Naive B cell (primary cell): ENCODE data around the gene PTGES2. TPM values are rescaled to one million over a fixed set of nuclear protein-coding genes. Genes with fewer than 3 reads are reported as not detected.
"Not testable (repeated sequence)": the region's sequence is repeated elsewhere in the genome, so short reads cannot be mapped to it uniquely, and the experiment has no call there.

Experiments
- ATAC-seq, 2 donors: fragments of 150-1000 bp; cut with Tn5 transposase; 2 replicates each; pipeline ENCODE4 v1.10.0; 2021; ENCODE audit warnings: low read depth in 2 of 2, mild to moderate bottlenecking in 2 of 2, moderate library complexity in 2 of 2
- DNase-seq: peaks from one replicate; pipeline ENCODE4 v3.0.0; 2022
- H3K27ac Mint-ChIP-seq, 6 donors: one replicate each; pipeline ENCODE4 v1.8.0; 2020 to 2022; ENCODE audit warnings: mild to moderate bottlenecking in 6 of 6, mixed read lengths in 6 of 6, moderate library complexity in 5 of 6, inconsistent platforms in 2 of 6
- H3K27me3 Mint-ChIP-seq, 3 donors: one replicate each; pipeline ENCODE4 v1.8.0; 2021 to 2022; ENCODE audit warnings: mixed read lengths in 3 of 3, mild to moderate bottlenecking in 1 of 3
- H3K36me3 Mint-ChIP-seq, 2 donors: one replicate each; pipeline ENCODE4 v1.8.0; 2020 to 2022; ENCODE audit warnings: mixed read lengths in 2 of 2, inconsistent platforms in 1 of 2, mild to moderate bottlenecking in 1 of 2
- H3K4me1 Mint-ChIP-seq, 3 donors: one replicate each; pipeline ENCODE4 v1.8.0; 2020 to 2022; ENCODE audit warnings: mixed read lengths in 3 of 3, inconsistent platforms in 1 of 3, mild to moderate bottlenecking in 1 of 3, moderate library complexity in 1 of 3
- H3K4me3 Mint-ChIP-seq, 8 donors: one replicate each; pipeline ENCODE4 v1.8.0; 2020 to 2022; ENCODE audit warnings: mild to moderate bottlenecking in 8 of 8, mixed read lengths in 8 of 8, moderate library complexity in 8 of 8, inconsistent platforms in 2 of 8
- H3K9me3 Mint-ChIP-seq, 7 donors: one replicate each; pipeline ENCODE4 v1.8.0; 2020 to 2022; ENCODE audit warnings: mixed read lengths in 7 of 7, mild to moderate bottlenecking in 5 of 7, inconsistent platforms in 2 of 7, moderate library complexity in 1 of 7
- polyA plus RNA-seq, 6 donors: library from polyadenylated mRNA; unstranded; fragments of 300-500 nt; fragmentation: Illumina TruSeq; gene quantifications; one replicate each; pipeline ENCODE4 v1.2.3, GENCODE V29; 2021; ENCODE audit warnings: low read depth in 6 of 6

Gene PTGES2
- polyA plus RNA-seq, 6 donors from 2014 or later, result 31.1 to 63.8 (median 40.8) TPM

DNA sequence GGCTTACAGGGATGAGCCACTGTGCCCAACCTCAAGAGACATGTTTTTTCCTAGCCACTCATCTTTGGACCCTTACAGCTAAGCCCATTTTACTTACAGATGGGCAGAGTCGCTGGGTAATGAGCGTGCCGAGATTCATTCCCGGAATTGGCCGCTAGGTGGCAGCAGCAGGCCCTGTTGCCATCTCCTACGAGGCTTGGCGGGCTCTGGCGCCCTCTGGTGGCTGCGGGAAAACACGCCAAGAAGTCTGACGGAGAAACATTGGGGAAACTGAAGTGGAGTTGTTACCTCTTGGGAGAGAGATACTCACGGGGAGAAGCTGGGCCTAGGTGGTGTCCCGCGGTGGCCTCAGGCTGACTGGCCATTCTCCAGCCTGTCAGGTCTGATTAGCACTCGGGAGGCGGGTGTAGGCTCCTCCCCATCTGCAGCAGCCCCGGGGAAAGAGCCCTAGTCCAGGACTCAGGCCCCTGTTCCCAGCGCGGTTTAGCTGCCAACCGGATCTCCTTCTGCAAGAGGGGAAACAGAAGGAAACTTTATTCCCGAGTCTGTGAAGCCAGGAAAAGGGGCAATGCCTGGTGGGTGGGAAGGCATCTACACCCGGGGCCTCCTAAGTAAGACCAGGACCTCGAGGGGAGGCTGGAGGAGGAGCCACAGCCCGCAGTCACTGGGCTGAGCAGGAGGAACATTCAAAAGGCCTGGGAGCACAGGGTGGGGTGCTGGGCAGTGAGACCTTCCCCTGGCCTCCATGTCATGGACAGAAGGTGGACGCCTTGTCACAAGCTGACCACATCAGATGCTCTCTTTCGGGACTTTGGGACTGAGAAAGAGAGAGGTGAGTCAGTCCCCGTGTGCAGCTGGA lies 9.7 kb downstream of the PTGES2 start:
- peak overlapping the region; percentile 38 to 95 (median 74) for H3K27ac Mint-ChIP-seq
- no peaks in the 10 kb centered on the region for H3K9me3 Mint-ChIP-seq
- no peaks in the 10 kb centered on the region for H3K27me3 Mint-ChIP-seq
- peaks cover 0 to 6% of the 10 kb centered on the region in 2 donors for H3K36me3 Mint-ChIP-seq
- H3K4me1 Mint-ChIP-seq, result peaks cover 16 to 48% (median 37%) of the 10 kb centered on the region in 3 donors
- peak overlapping the region in 3 of 8 donors; percentile 50 to 60 (median 58) for H3K4me3 Mint-ChIP-seq
- peak; percentile 29 to 54 for ATAC-seq
- DNase-seq, result peak; percentile 91

DNA sequence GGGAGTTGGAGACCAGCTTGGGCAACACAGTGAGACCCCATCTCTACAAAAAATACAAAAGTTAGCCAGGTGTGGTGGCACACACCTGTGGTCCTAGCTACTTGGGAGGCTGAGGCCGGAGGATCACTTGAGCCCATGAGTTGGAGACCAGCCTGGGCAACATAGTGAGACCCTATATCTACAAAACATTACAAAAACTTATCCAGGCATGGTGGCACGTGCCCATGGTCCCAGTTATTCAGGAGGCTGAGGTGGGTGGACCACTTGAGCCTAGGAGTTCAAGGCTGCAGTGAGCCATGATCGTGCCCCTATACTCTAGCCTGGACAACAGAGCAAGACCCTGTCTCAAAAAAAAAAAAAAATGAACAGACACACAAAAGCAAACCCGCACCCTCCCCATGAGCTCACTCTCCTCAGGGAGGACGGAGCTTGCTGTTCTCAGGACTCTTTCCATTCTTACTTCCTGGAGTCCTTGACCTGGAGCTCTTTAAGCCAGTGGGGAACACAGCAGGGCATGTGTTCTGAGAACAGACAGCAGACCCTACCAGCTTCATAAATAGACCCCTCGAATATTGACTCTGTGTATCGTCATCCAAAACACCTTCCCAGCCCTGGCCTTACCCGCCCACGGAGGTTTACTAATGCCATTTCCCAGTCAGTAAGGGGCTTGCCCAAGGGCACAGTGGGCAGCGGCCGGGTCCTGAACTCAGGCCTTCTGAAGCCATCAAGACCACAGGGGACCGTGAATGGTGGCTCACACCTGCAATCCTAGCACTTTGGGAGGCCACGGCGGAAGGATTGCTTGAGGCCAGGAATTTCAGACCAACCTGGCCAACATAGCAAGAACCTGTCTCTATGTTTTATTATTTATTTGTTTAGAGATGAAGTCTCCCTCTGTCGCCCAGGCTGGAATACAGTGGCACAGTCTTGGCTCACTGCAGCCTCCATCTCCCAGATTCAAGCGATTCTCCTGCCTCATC lies 11.1 kb downstream of the PTGES2 start:
- Mint-ChIP-seq H3K27ac (peak overlapping the region; percentile 90 to 100 (median 95)), H3K4me3 (peak overlapping the region; percentile 30 to 85 (median 78)), H3K9me3 (no peaks in the 10 kb centered on the region), H3K4me1 (peaks cover 16 to 48% (median 37%) of the 10 kb centered on the region in 3 donors), H3K27me3 (no peaks in the 10 kb centered on the region), H3K36me3 (peaks cover 0 to 6% of the 10 kb centered on the region in 2 donors)
- no peak for DNase-seq
- no peak for ATAC-seq

- DNase-seq (peak; percentile 83), ATAC-seq (peak; percentile 96 to 98)
- peaks cover 0 to 6% of the 10 kb centered on the region in 2 donors for H3K36me3 Mint-ChIP-seq
- H3K27ac Mint-ChIP-seq, result peak overlapping the region; percentile 90 to 100 (median 95)
- H3K4me1 Mint-ChIP-seq, result peaks cover 16 to 51% (median 37%) of the 10 kb centered on the region in 3 donors
- no peaks in the 10 kb centered on the region for H3K9me3 Mint-ChIP-seq
- H3K27me3 Mint-ChIP-seq, result no peaks in the 10 kb centered on the region
- H3K4me3 Mint-ChIP-seq, result peak overlapping the region; percentile 30 to 85 (median 78)
Observed at GRCh38 chr9:128115187-128116103, 12.1 kb downstream of the PTGES2 start.

GRCh38 chr9:128114326-128115186 lies 13.0 kb downstream of the PTGES2 start:
- DNase-seq, result no peak
- peaks cover 16 to 56% (median 41%) of the 10 kb centered on the region in 3 donors for H3K4me1 Mint-ChIP-seq
- H3K27ac Mint-ChIP-seq, result peak overlapping the region in 4 of 6 donors; percentile 77 to 96 (median 90)
- ATAC-seq, result no peak
- peaks cover 4 to 6% of the 10 kb centered on the region in 2 donors for H3K36me3 Mint-ChIP-seq
- no peaks in the 10 kb centered on the region for H3K27me3 Mint-ChIP-seq
- H3K9me3 Mint-ChIP-seq, result no peaks in the 10 kb centered on the region
- H3K4me3 Mint-ChIP-seq, result peak overlapping the region in 3 of 8 donors; percentile 6 to 69 (median 47)

DNA sequence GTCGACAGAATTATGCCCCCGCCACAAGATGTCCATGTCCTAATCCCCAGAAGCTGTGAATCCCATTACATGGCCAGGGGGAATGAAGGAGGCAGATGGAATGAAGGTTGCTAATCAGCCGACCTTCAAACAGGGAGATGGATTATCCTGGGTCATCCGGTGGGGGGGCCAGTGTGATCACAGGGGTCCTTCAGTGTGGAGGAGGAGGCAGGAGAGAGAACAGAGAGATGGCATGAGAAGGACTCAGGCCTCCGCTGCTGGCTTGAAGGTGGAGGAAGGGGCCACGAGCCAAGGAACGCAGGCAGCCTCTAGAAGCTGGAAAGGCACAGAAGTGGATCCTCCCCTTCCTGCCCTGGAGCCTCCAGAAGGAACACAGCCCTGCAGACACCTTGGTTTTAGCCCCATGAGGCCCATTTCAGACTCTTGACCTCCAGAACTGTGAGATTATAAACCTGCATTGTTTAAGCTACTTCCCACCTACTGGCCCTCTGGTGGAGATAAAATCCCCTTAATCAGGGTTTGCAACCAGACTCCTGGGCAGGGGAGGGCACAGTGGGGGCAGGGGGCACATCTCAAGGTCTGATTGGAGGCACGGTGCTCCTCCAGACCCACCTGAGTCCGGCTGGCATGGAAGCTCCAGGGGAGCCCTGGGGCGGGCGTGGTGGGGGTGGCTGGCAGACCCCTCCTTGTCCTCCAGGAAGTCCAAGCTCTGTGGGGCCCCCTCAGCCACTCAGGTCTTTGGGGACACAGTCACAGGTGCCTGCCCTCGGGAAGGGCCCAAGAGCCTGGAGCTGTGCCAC lies 13.8 kb downstream of the PTGES2 start:
- H3K4me3 Mint-ChIP-seq, result peak overlapping the region in 3 of 8 donors; percentile 47 to 69 (median 65)
- H3K27me3 Mint-ChIP-seq, result no peaks in the 10 kb centered on the region
- H3K36me3 Mint-ChIP-seq, result peaks cover 6 to 7% of the 10 kb centered on the region in 2 donors
- no peak for DNase-seq
- no peaks in the 10 kb centered on the region for H3K9me3 Mint-ChIP-seq
- H3K4me1 Mint-ChIP-seq, result peaks cover 16 to 57% (median 43%) of the 10 kb centered on the region in 3 donors
- ATAC-seq, result no peak
- H3K27ac Mint-ChIP-seq, result peak overlapping the region; percentile 64 to 95 (median 86)

DNA sequence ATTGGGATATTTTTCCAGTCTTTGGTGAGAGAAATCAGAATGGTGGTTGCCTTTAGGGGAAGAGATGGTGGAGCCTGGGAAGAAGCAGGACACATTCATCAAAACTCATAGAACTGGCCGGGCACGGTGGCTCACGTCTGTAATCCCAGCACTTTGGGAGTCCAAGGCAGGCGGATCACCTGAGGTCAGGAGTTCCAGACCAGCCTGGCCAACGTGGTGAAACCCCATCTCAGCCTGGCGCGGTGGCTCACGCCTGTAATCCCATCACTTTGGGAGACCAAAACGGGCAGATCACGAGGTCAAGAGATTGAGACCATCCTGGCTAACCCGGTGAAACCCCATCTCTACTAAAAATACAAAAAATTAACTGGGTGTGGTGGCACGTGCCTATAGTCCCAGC lies 15.8 kb downstream of the PTGES2 start:
- Mint-ChIP-seq H3K36me3 (peaks cover 6 to 16% of the 10 kb centered on the region in 2 donors), H3K4me1 (peaks cover 5 to 39% (median 30%) of the 10 kb centered on the region in 3 donors), H3K27ac (peak overlapping the region in 4 of 6 donors; percentile 32 to 91 (median 54))
- not testable (repeated sequence) for DNase-seq, H3K27me3 Mint-ChIP-seq, H3K9me3 Mint-ChIP-seq, H3K4me3 Mint-ChIP-seq, ATAC-seq

DNA sequence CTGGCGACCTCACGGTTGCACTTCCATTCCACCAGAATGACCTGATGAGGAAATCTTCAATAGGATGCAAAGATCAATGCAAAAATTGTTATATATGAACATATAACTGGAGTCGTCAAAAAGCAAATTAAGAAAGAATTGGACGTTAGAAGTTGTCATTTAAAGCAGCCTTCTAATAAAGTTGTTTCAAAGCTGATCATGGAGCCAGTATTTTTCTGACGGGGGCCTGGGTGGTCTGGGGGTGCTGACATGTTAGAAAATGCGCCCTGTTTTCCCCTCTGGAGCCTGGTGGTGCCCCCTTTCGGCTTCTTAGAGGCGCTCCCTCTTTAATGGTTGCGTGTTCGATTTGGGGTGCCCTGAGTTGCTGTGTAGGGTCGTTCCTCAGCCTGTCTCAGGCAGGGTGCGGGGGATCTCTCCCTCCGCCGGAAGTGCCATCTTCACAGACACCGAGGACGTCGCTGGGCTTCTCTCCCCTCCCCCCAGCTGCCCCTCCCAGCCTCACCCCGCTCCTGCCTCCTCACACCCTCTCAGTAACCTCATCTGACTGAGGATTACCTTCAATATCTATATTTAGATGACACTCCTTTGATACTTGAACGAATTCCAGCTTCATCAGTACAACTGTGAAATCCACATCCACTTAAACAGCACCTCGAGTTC lies 18.3 kb downstream of the PTGES2 start:
- peaks cover 6 to 21% of the 10 kb centered on the region in 2 donors for H3K36me3 Mint-ChIP-seq
- H3K4me1 Mint-ChIP-seq, result peaks cover 0 to 14% (median 6%) of the 10 kb centered on the region in 3 donors

DNA sequence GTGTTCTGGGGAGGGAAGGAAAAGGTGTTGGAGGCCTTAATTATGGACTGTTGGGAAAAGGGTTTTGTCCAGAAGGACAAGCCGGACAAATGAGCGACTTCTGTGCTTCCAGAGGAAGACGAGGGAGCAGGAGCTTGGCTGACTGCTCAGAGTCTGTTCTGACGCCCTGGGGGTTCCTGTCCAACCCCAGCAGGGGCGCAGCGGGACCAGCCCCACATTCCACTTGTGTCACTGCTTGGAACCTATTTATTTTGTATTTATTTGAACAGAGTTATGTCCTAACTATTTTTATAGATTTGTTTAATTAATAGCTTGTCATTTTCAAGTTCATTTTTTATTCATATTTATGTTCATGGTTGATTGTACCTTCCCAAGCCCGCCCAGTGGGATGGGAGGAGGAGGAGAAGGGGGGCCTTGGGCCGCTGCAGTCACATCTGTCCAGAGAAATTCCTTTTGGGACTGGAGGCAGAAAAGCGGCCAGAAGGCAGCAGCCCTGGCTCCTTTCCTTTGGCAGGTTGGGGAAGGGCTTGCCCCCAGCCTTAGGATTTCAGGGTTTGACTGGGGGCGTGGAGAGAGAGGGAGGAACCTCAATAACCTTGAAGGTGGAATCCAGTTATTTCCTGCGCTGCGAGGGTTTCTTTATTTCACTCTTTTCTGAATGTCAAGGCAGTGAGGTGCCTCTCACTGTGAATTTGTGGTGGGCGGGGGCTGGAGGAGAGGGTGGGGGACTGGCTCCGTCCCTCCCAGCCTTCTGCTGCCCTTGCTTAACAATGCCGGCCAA lies 19.1 kb downstream of the PTGES2 start:
- Mint-ChIP-seq H3K27me3 (no peaks in the 10 kb centered on the region), H3K9me3 (no peaks in the 10 kb centered on the region), H3K4me3 (no peak overlapping the region), H3K36me3 (peaks cover 3 to 21% of the 10 kb centered on the region in 2 donors), H3K27ac (peak overlapping the region in 1 of 6 donors; percentile 73), H3K4me1 (peaks cover 2 to 11% (median 10%) of the 10 kb centered on the region in 3 donors)
- ATAC-seq, result no peak
- no peak for DNase-seq

More for the DNA sequence above, 18.3 kb downstream of the PTGES2 start:
- H3K4me3 Mint-ChIP-seq, result no peak overlapping the region
- no peak for ATAC-seq
- no peaks in the 10 kb centered on the region for H3K9me3 Mint-ChIP-seq
- no peak overlapping the region for H3K27ac Mint-ChIP-seq
- DNase-seq, result no peak
- H3K27me3 Mint-ChIP-seq, result no peaks in the 10 kb centered on the region

DNA sequence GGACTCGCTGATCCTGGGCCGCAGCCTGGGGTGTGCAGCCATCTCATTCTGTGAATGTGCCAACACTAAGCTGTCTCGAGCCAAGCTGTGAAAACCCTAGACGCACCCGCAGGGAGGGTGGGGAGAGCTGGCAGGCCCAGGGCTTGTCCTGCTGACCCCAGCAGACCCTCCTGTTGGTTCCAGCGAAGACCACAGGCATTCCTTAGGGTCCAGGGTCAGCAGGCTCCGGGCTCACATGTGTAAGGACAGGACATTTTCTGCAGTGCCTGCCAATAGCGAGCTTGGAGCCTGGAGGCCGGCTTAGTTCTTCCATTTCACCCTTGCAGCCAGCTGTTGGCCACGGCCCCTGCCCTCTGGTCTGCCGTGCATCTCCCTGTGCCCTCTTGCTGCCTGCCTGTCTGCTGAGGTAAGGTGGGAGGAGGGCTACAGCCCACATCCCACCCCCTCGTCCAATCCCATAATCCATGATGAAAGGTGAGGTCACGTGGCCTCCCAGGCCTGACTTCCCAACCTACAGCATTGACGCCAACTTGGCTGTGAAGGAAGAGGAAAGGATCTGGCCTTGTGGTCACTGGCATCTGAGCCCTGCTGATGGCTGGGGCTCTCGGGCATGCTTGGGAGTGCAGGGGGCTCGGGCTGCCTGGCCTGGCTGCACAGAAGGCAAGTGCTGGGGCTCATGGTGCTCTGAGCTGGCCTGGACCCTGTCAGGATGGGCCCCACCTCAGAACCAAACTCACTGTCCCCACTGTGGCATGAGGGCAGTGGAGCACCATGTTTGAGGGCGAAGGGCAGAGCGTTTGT lies 19.9 kb downstream of the PTGES2 start:
- no peaks in the 10 kb centered on the region for H3K27me3 Mint-ChIP-seq

More for the DNA sequence above, 19.9 kb downstream of the PTGES2 start:
- ATAC-seq, result no peak
- Mint-ChIP-seq H3K27ac (peak overlapping the region in 2 of 6 donors; percentile 26 to 73), H3K4me1 (peaks cover 4 to 18% (median 9%) of the 10 kb centered on the region in 3 donors), H3K4me3 (no peak overlapping the region), H3K9me3 (no peaks in the 10 kb centered on the region), H3K36me3 (peaks cover 0 to 27% of the 10 kb centered on the region in 2 donors)
- DNase-seq, result no peak
